Caco-2 (cell line): ENCODE results near the gene ELP6. TPM values are rescaled to one million over a fixed set of nuclear protein-coding genes. Genes with fewer than 3 reads are reported as not detected.

Source experiments
- BruUV-seq: library from RNA; stranded (reverse); fragments of 400-500 nt; replicated peaks from 2 replicates; lab custom pipeline; 2021; lab: Mats Ljungman, UMichigan
- CTCF ChIA-PET: fragments of 300-600 bp; sonication (Branson Sonifier 250); formaldehyde crosslinking; loops from one replicate; lab custom pipeline; 2022; ENCODE audit warnings: antibody characterized with exemption; lab: Charles Lee
- POLR2A ChIA-PET: fragments of 300-600 bp; sonication (Branson Sonifier 250); formaldehyde crosslinking; loops from one replicate; lab custom pipeline; 2022; ENCODE audit warnings: antibody characterized with exemption; lab: Charles Lee
- DNase-seq, 2 experiments: peaks; one replicate each; pipeline versions ENCODE4 v3.0.0 to v3.0.0-alpha.2; 2020 to 2022
- H3K27me3 ChIP-seq: replicated peaks from 2 replicates; pipeline ENCODE4 v1.6.0; 2011; ENCODE audit warnings: low read length; ENCODE audit not compliant: control insufficient read depth, insufficient read depth
- H3K36me3 ChIP-seq: 2 replicates; pipeline ENCODE4 v1.5.1; 2011; ENCODE audit warnings: low read length; ENCODE audit not compliant: control insufficient read depth, insufficient read depth
- H3K4me1 ChIP-seq: fragments of 250-450 bp; sonication (Bioruptor Pico); 2 replicates; pipeline ENCODE4 v1.5.1; 2020; ENCODE audit warnings: mild to moderate bottlenecking
- H3K4me3 ChIP-seq: 2 replicates; pipeline ENCODE4 v1.5.1; 2011; ENCODE audit warnings: low read depth, mild to moderate bottlenecking, control low read depth, low read length
- H3K9me3 ChIP-seq: fragments of 250-450 bp; sonication (Bioruptor Pico); 2 replicates; pipeline ENCODE4 v1.5.1; 2020; ENCODE audit warnings: mild to moderate bottlenecking, moderate library complexity
- H3K27ac Mint-ChIP-seq: one replicate; pipeline ENCODE4 v1.8.0; 2022; ENCODE audit warnings: mixed read lengths; ENCODE audit not compliant: unreplicated experiment
- H3K27me3 Mint-ChIP-seq: one replicate; pipeline ENCODE4 v1.8.0; 2022; ENCODE audit warnings: mixed read lengths; ENCODE audit not compliant: insufficient read depth, unreplicated experiment
- H3K36me3 Mint-ChIP-seq: one replicate; pipeline ENCODE4 v1.8.0; 2022; ENCODE audit warnings: mild to moderate bottlenecking, mixed read lengths; ENCODE audit not compliant: insufficient read depth, unreplicated experiment
- H3K4me1 Mint-ChIP-seq: one replicate; pipeline ENCODE4 v1.8.0; 2022; ENCODE audit warnings: low read depth, mixed read lengths; ENCODE audit not compliant: unreplicated experiment
- H3K4me3 Mint-ChIP-seq: one replicate; pipeline ENCODE4 v1.8.0; 2022; ENCODE audit warnings: mild to moderate bottlenecking, moderate library complexity, mixed read lengths; ENCODE audit not compliant: unreplicated experiment
- H3K9me3 Mint-ChIP-seq: one replicate; pipeline ENCODE4 v1.8.0; 2022; ENCODE audit warnings: mixed read lengths; ENCODE audit not compliant: unreplicated experiment
- CTCF ChIP-seq, 2 experiments: fragments of 200-600 bp in 1 of 2; IDR thresholded peaks; 1 replicate in 1 of 2; 2 replicates in 1 of 2; pipeline versions ENCODE4 v1.5.1 to v1.8.0; 2011 to 2022; ENCODE audit warnings: antibody characterized with exemption in 1 of 2, control low read depth in 1 of 2, inconsistent platforms in 1 of 2, low read depth in 1 of 2, low read length in 1 of 2, mild to moderate bottlenecking in 1 of 2, moderate library complexity in 1 of 2; ENCODE audit not compliant: insufficient read depth in 1 of 2, severe bottlenecking in 1 of 2, unreplicated experiment in 1 of 2
- intact Hi-C: fragments of 100-400 bp; cut with micrococcal nuclease; formaldehyde crosslinking; loops from one replicate; pipeline ENCODE4 v1.10.0; 2022; ENCODE audit not compliant: unreplicated experiment
- total RNA-seq: library from RNA; stranded (reverse); gene quantifications from 2 replicates; pipeline ENCODE4 v1.2.3, GENCODE V29; 2022

Gene ELP6
- total RNA-seq, 1 experiment from 2014 or later: 42.0 TPM

GRCh38 chr3:47491186-47491585 is 22.3 kb downstream of the ELP6 start:
- DNase-seq: no peak
- no peaks in the 10 kb centered on the region for H3K4me1 ChIP-seq
- Mint-ChIP-seq H3K36me3 (peaks cover 16% of the 10 kb centered on the region), H3K27ac (no peak overlapping the region), H3K4me1 (no peaks in the 10 kb centered on the region), H3K27me3 (no peaks in the 10 kb centered on the region), H3K4me3 (no peak overlapping the region), H3K9me3 (no peaks in the 10 kb centered on the region)
- BruUV-seq: no TSS peak
- intact Hi-C loops: no loop called here
- no peaks in the 10 kb centered on the region for H3K9me3 ChIP-seq
- H3K4me3 ChIP-seq: no peak overlapping the region
- no peaks in the 10 kb centered on the region for H3K27me3 ChIP-seq
- ChIA-PET CTCF (no interaction called here), POLR2A (no interaction called here)
- TF ChIP-seq CTCF (IDR thresholded peaks at IDR 0.05; ENCODE audit: insufficient read depth in 1 of 2, low read depth in 1 of 2, low read length in 1 of 2, severe bottlenecking in 1 of 2, unreplicated experiment in 1 of 2): no peak
- 0 out of 2 replicates have a peak, but pooled peaks cover 2% of the 10 kb centered on the region for H3K36me3 ChIP-seq

GRCh38 chr3:47487265-47487664 is 26.2 kb downstream of the ELP6 start:
- Mint-ChIP-seq H3K36me3 (peaks cover 7% of the 10 kb centered on the region), H3K27me3 (no peaks in the 10 kb centered on the region), H3K27ac (no peak overlapping the region), H3K4me3 (no peak overlapping the region), H3K9me3 (no peaks in the 10 kb centered on the region), H3K4me1 (no peaks in the 10 kb centered on the region)
- Histone ChIP-seq H3K9me3 (no peaks in the 10 kb centered on the region), H3K4me3 (no peak overlapping the region), H3K36me3 (no peaks in the 10 kb centered on the region), H3K27me3 (no peaks in the 10 kb centered on the region), H3K4me1 (0 out of 2 replicates have a peak, but pooled peaks cover 1% of the 10 kb centered on the region)
- BruUV-seq: no TSS peak
- no peak for TF ChIP-seq CTCF (IDR thresholded peaks at IDR 0.05; ENCODE audit: insufficient read depth in 1 of 2, low read depth in 1 of 2, low read length in 1 of 2, severe bottlenecking in 1 of 2, unreplicated experiment in 1 of 2)
- no peak for DNase-seq
- intact Hi-C loops: no loop called here
- CTCF ChIA-PET: no interaction called here
- POLR2A ChIA-PET: no interaction called here

GRCh38 chr3:47485812-47486211 is 27.7 kb downstream of the ELP6 start:
- DNase-seq: no peak
- Histone ChIP-seq H3K4me3 (no peak overlapping the region), H3K4me1 (0 out of 2 replicates have a peak, but pooled peaks cover 3% of the 10 kb centered on the region), H3K36me3 (no peaks in the 10 kb centered on the region), H3K27me3 (no peaks in the 10 kb centered on the region), H3K9me3 (no peaks in the 10 kb centered on the region)
- Mint-ChIP-seq H3K4me3 (no peak overlapping the region), H3K36me3 (peaks cover 7% of the 10 kb centered on the region), H3K27ac (no peak overlapping the region), H3K27me3 (no peaks in the 10 kb centered on the region), H3K9me3 (no peaks in the 10 kb centered on the region), H3K4me1 (peaks cover 9% of the 10 kb centered on the region)
- no peak for TF ChIP-seq CTCF (IDR thresholded peaks at IDR 0.05; ENCODE audit: insufficient read depth in 1 of 2, low read depth in 1 of 2, low read length in 1 of 2, severe bottlenecking in 1 of 2, unreplicated experiment in 1 of 2)
- intact Hi-C loops: no loop called here
- CTCF ChIA-PET: interaction anchor here (0.6 kb wide), 1 partner anchor 31 kb away, joined by 4 read pairs; no protein-coding TSS in a partner anchor
- POLR2A ChIA-PET: no interaction called here
- BruUV-seq: no TSS peak
